Glutamatergic neuron (in vitro differentiated cells): ENCODE data around the gene NPM3. TPM values are rescaled to one million over a fixed set of nuclear protein-coding genes. Genes with fewer than 3 reads are reported as not detected.

Source experiments
- DNase-seq: peaks from one replicate; pipeline ENCODE4 v3.0.0; 2022
- H3K27ac Mint-ChIP-seq: one replicate; pipeline ENCODE4 v1.8.0; 2020; ENCODE audit warnings: mild to moderate bottlenecking, mixed read lengths, inconsistent platforms; ENCODE audit not compliant: unreplicated experiment
- H3K27me3 Mint-ChIP-seq: one replicate; pipeline ENCODE4 v1.8.0; 2020; ENCODE audit warnings: mild to moderate bottlenecking, moderate library complexity, mixed read lengths, inconsistent platforms; ENCODE audit not compliant: unreplicated experiment
- H3K36me3 Mint-ChIP-seq: one replicate; pipeline ENCODE4 v1.8.0; 2020; ENCODE audit warnings: mild to moderate bottlenecking, mixed read lengths, inconsistent platforms; ENCODE audit not compliant: unreplicated experiment
- H3K4me1 Mint-ChIP-seq: one replicate; pipeline ENCODE4 v1.8.0; 2020; ENCODE audit warnings: mild to moderate bottlenecking, low read depth, mixed read lengths, inconsistent platforms; ENCODE audit not compliant: unreplicated experiment
- H3K4me3 Mint-ChIP-seq: one replicate; pipeline ENCODE4 v1.8.0; 2020; ENCODE audit warnings: mild to moderate bottlenecking, mixed read lengths, inconsistent platforms; ENCODE audit not compliant: unreplicated experiment
- H3K9me3 Mint-ChIP-seq: one replicate; pipeline ENCODE4 v1.8.0; 2020; ENCODE audit warnings: mild to moderate bottlenecking, moderate library complexity, mixed read lengths, inconsistent platforms; ENCODE audit not compliant: unreplicated experiment
- total RNA-seq: library from RNA; stranded (reverse); fragmentation: NEBNext Ultra II Directional; extraction: Animal tissue kit (Norgen Biotek cat#: 25700); gene quantifications from one replicate; pipeline ENCODE4 v1.2.1, GENCODE V29; 2021; ENCODE audit not compliant: unreplicated experiment
- TF ChIP-seq, protein P1 (sequence below): fragments of 200-600 bp; sonication (generic); IDR thresholded peaks from one replicate; pipeline ENCODE4 v1.5.0; 2021; ENCODE audit not compliant: partially characterized antibody, unreplicated experiment

The NPM3 gene
- total RNA-seq, 1 donor from 2014 or later, result 18.1 TPM

DNA sequence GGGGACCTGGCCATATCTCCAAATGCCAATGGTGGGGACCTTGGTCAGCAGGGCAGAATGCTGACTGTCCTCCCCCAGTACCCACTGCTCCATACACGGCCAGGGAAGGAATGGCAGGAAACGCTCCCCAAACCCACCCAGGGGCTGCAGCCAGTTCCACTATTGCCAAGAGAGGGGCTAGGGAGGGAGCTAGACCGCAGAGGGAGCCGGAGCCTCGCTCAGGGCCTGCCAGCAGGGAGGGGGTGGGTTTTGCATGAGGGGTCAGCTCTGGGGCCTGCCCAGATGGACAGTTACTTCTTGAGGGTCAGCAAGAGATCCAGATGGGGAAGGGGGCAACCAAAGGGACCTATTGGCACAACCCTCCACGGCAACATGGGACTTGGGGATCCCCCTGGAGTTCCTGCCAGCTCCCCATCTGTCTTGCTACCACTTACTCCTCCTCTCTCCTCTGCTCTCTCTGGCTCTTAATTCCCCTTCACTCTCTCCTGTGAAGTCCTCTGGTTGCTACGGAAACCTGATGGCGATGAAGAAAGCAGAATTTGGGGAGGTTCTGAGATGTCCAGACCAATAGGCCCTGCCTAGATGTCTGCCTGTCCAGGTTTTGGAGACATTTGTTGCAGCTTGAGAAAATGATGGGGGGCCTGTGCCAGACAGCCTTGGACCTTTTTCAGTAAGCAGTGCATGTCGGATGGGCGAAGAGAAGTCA is 20.0 kb downstream of the NPM3 start:
- H3K27me3 Mint-ChIP-seq, result peaks cover 7% of the 10 kb centered on the region
- no peak overlapping the region for H3K4me3 Mint-ChIP-seq
- no peak overlapping the region for H3K27ac Mint-ChIP-seq
- no peak for DNase-seq
- H3K4me1 Mint-ChIP-seq, result peaks cover 9% of the 10 kb centered on the region
- no peaks in the 10 kb centered on the region for H3K36me3 Mint-ChIP-seq
- TF ChIP-seq, protein P1, sequence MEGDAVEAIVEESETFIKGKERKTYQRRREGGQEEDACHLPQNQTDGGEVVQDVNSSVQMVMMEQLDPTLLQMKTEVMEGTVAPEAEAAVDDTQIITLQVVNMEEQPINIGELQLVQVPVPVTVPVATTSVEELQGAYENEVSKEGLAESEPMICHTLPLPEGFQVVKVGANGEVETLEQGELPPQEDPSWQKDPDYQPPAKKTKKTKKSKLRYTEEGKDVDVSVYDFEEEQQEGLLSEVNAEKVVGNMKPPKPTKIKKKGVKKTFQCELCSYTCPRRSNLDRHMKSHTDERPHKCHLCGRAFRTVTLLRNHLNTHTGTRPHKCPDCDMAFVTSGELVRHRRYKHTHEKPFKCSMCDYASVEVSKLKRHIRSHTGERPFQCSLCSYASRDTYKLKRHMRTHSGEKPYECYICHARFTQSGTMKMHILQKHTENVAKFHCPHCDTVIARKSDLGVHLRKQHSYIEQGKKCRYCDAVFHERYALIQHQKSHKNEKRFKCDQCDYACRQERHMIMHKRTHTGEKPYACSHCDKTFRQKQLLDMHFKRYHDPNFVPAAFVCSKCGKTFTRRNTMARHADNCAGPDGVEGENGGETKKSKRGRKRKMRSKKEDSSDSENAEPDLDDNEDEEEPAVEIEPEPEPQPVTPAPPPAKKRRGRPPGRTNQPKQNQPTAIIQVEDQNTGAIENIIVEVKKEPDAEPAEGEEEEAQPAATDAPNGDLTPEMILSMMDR, result no peak
- peaks cover 3% of the 10 kb centered on the region for H3K9me3 Mint-ChIP-seq

DNA sequence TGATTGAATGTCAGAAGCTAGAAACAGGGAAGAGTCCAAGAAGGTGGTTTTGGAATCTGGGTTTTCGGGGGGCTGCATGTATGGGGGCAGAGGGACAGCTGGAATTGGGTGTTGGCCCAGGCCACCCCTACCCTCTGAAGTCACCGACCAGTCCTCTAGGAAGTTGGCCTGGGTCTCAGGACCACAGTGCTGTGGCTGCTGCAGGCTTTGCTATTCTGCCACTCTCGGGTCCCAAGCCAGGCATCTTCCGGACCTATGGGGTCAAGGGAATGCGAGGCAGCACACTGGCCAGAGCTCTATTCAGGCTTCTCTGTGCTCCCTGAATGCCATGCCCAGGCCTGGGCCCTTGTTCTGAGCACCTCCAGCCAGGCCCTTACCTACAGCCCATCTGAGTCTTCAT is 20.5 kb downstream of the NPM3 start:
- Mint-ChIP-seq H3K4me3 (no peak overlapping the region), H3K27me3 (peaks cover 7% of the 10 kb centered on the region), H3K4me1 (peaks cover 5% of the 10 kb centered on the region), H3K27ac (no peak overlapping the region), H3K36me3 (no peaks in the 10 kb centered on the region), H3K9me3 (peaks cover 1% of the 10 kb centered on the region)
- TF ChIP-seq, protein P1, result no peak
- no peak for DNase-seq

- Mint-ChIP-seq H3K27me3 (peaks cover under 1% of the 10 kb centered on the region), H3K4me1 (peaks cover 5% of the 10 kb centered on the region), H3K27ac (no peak overlapping the region), H3K36me3 (no peaks in the 10 kb centered on the region), H3K9me3 (peaks cover 1% of the 10 kb centered on the region), H3K4me3 (no peak overlapping the region)
- no peak for DNase-seq
- TF ChIP-seq, protein P1, result no peak
Measured at GRCh38 chr10:101761226-101761625, 22.0 kb downstream of the NPM3 start.

DNA sequence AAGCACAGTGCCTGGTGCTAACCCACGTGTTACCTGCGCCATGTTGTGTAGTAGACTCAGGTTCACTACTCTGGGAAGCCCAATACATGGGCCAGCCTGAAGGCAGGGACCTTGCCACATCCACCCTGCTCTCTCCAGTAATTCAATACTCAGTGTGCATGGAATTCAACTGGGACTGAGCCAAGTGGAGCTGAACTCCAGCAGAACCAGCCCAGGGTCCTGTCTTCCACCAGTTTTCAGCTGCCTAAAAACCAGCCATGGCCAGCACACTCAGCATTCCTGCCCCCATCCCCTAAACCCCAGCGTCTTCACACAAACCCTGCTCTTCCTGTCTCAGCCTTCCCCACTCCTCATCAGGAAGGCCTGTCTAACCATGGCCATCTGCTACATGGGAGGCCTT is 22.7 kb downstream of the NPM3 start:
- TF ChIP-seq, protein P1, result no peak
- Mint-ChIP-seq H3K27ac (no peak overlapping the region), H3K4me3 (no peak overlapping the region), H3K27me3 (no peaks in the 10 kb centered on the region), H3K9me3 (no peaks in the 10 kb centered on the region), H3K36me3 (no peaks in the 10 kb centered on the region), H3K4me1 (peaks cover 5% of the 10 kb centered on the region)
- no peak for DNase-seq

- H3K4me1 Mint-ChIP-seq, result peaks cover 5% of the 10 kb centered on the region
- no peaks in the 10 kb centered on the region for H3K9me3 Mint-ChIP-seq
- H3K27ac Mint-ChIP-seq, result no peak overlapping the region
- H3K4me3 Mint-ChIP-seq, result no peak overlapping the region
- no peaks in the 10 kb centered on the region for H3K27me3 Mint-ChIP-seq
- H3K36me3 Mint-ChIP-seq, result no peaks in the 10 kb centered on the region
- no peak for DNase-seq
- TF ChIP-seq, protein P1, result no peak
Measured at GRCh38 chr10:101759309-101760247, 23.7 kb downstream of the NPM3 start.
